HCT116 (cell line): ENCODE measurements around the gene SZT2. TPM values are rescaled to one million over a fixed set of nuclear protein-coding genes. Genes with fewer than 3 reads are reported as not detected.
"Not testable (repeated sequence)": the region's sequence is repeated elsewhere in the genome, so short reads cannot be mapped to it uniquely, and the experiment has no call there.

Experiments
- ATAC-seq: fragments of 200-7000 bp; cut with Tn5 transposase; 2 replicates; pipeline ENCODE4 v1.9.1; 2020; ENCODE audit warnings: mild to moderate bottlenecking, moderate library complexity
- BruUV-seq: library from RNA; stranded (reverse); fragments of 400-500 nt; replicated peaks from 2 replicates; lab custom pipeline; 2021; lab: Mats Ljungman, UMichigan
- CTCF ChIA-PET: fragments of 300-600 bp; sonication (Branson Sonifier 250); formaldehyde crosslinking; loops from one replicate; lab custom pipeline; 2021; ENCODE audit warnings: antibody characterized with exemption; lab: Charles Lee
- POLR2A ChIA-PET: fragments of 300-600, 350-600 bp; sonication (Branson Sonifier 250); formaldehyde crosslinking; loops from one replicate; lab custom pipeline; 2021; ENCODE audit warnings: antibody characterized with exemption; lab: Charles Lee
- RAD21 ChIA-PET, 2 experiments: fragments of 300-600 bp; sonication (Branson Sonifier 250); formaldehyde crosslinking; loops; one replicate each; lab custom pipeline; 2023; ENCODE audit warnings: low total read pairs in 2 of 2; ENCODE audit not compliant: uncharacterized antibody in 2 of 2, unreplicated experiment in 2 of 2, low non-redundant PET in 1 of 2; lab: Charles Lee
- DNase-seq: peaks from one replicate; pipeline ENCODE4 v3.0.0-alpha.2; 2010; ENCODE audit warnings: low read depth, low spot score
- H2AFZ ChIP-seq: fragments of 200-600 bp; shearing (Covaris generic), sonication (generic); 2 replicates; pipeline ENCODE4 v1.6.1; 2017; ENCODE audit warnings: low read depth, mixed run types, mixed read lengths, antibody characterized with exemption, low read length; ENCODE audit not compliant: poor library complexity, severe bottlenecking
- H3K27ac ChIP-seq: 2 replicates; pipeline ENCODE4 v1.5.1; 2012; ENCODE audit warnings: low read depth, low read length
- H3K27me3 ChIP-seq: fragments of 200-600 bp; sonication (generic); 2 replicates; pipeline ENCODE4 v1.6.1; 2016; ENCODE audit warnings: mixed run types, low read length, mixed read lengths; ENCODE audit not compliant: insufficient read depth
- H3K36me3 ChIP-seq, 2 experiments: fragments of 200-500 bp in 1 of 2; fragments of 200-600 bp in 1 of 2; sonication (Bioruptor generic) in 1 of 2; sonication (generic) in 1 of 2; 2 replicates each; pipeline versions ENCODE4 v1.5.1 to v1.6.1; 2014 to 2016; ENCODE audit warnings: low read length in 2 of 2, inconsistent platforms in 1 of 2, mixed read lengths in 1 of 2, mixed run types in 1 of 2; ENCODE audit not compliant: insufficient read depth in 2 of 2, control insufficient read depth in 1 of 2
- H3K4me1 ChIP-seq, 2 experiments: fragments of 200-600 bp in 1 of 2; sonication (generic) in 1 of 2; 2 replicates each; pipeline versions ENCODE4 v1.5.1 to v1.6.1; 2012 to 2017; ENCODE audit warnings: low read length in 2 of 2, inconsistent platforms in 1 of 2, mild to moderate bottlenecking in 1 of 2, mixed read lengths in 1 of 2, mixed run types in 1 of 2, moderate library complexity in 1 of 2; ENCODE audit not compliant: insufficient read depth in 2 of 2, control insufficient read depth in 1 of 2
- H3K4me2 ChIP-seq: fragments of 200-600 bp; sonication (generic); 2 replicates; pipeline ENCODE4 v1.6.1; 2017; ENCODE audit warnings: mixed run types, low read length, mixed read lengths
- H3K4me3 ChIP-seq, 2 experiments: fragments of 200-600 bp in 1 of 2; sonication (generic) in 1 of 2; replicated peaks in 1 of 2; 2 replicates each; pipeline ENCODE4 v1.5.1; 2011 to 2016; ENCODE audit warnings: low read length in 2 of 2, control low read depth in 1 of 2, low read depth in 1 of 2, mild to moderate bottlenecking in 1 of 2, mixed read lengths in 1 of 2, mixed run types in 1 of 2
- H3K79me2 ChIP-seq: fragments of 200-600 bp; sonication (generic); 2 replicates; pipeline ENCODE4 v1.6.1; 2017; ENCODE audit warnings: mild to moderate bottlenecking, mixed run types, low read length, moderate library complexity, mixed read lengths; ENCODE audit not compliant: insufficient read depth
- H3K9ac ChIP-seq: fragments of 200-600 bp; sonication (generic); 2 replicates; pipeline ENCODE4 v1.6.1; 2016; ENCODE audit warnings: low read length, mixed read lengths
- H3K9me2 ChIP-seq: fragments of 200-600 bp; sonication (generic), shearing (Covaris generic); 2 replicates; pipeline ENCODE4 v1.6.1; 2017; ENCODE audit warnings: mixed run types, mild to moderate bottlenecking, moderate library complexity; ENCODE audit not compliant: insufficient read depth
- H3K9me3 ChIP-seq, 2 experiments: fragments of 200-500 bp in 1 of 2; fragments of 200-600 bp in 1 of 2; sonication (Bioruptor generic) in 1 of 2; sonication (generic) in 1 of 2; 2 replicates each; pipeline ENCODE4 v1.6.1; 2014 to 2017; ENCODE audit warnings: low read length in 2 of 2, mixed read lengths in 2 of 2, inconsistent platforms in 1 of 2, low read depth in 1 of 2, mild to moderate bottlenecking in 1 of 2, mixed run types in 1 of 2, moderate library complexity in 1 of 2; ENCODE audit not compliant: control insufficient read depth in 1 of 2, insufficient read depth in 1 of 2
- H4K20me1 ChIP-seq: fragments of 200-600 bp; sonication (generic), shearing (Covaris generic); 2 replicates; pipeline ENCODE4 v1.6.1; 2017; ENCODE audit warnings: mixed run types, mild to moderate bottlenecking, moderate library complexity; ENCODE audit not compliant: insufficient read depth
- CBX3 ChIP-seq: IDR thresholded peaks from 2 replicates; pipeline ENCODE4 v1.6.1; 2012; ENCODE audit warnings: low read depth
- CEBPB ChIP-seq: IDR thresholded peaks from 2 replicates; pipeline ENCODE4 v1.6.1; 2012; ENCODE audit warnings: low read depth
- EGR1 ChIP-seq: IDR thresholded peaks from 2 replicates; pipeline ENCODE4 v1.6.1; 2012; ENCODE audit warnings: low read depth
- ELF1 ChIP-seq: IDR thresholded peaks from 2 replicates; pipeline ENCODE4 v1.6.1; 2012; ENCODE audit warnings: low read depth, borderline replicate concordance
- EZH2phosphoT487 ChIP-seq: fragments of 200-600 bp; IDR thresholded peaks from 2 replicates; pipeline ENCODE4 v1.6.1; 2018; ENCODE audit warnings: antibody characterized with exemption, borderline replicate concordance
- FOSL1 ChIP-seq: IDR thresholded peaks from 2 replicates; pipeline ENCODE4 v1.6.1; 2012; ENCODE audit warnings: low read depth
- JUND ChIP-seq: IDR thresholded peaks from 2 replicates; pipeline ENCODE4 v1.6.1; 2012
- POLR2A ChIP-seq: IDR thresholded peaks from 2 replicates; pipeline ENCODE4 v1.7.0; 2011; ENCODE audit warnings: borderline replicate concordance; ENCODE audit not compliant: insufficient read depth, insufficient read length; ENCODE audit errors: extremely low read depth
- RAD21 ChIP-seq: IDR thresholded peaks from 2 replicates; pipeline ENCODE4 v1.6.1; 2012; ENCODE audit warnings: low read depth, mild to moderate bottlenecking
- SIN3A ChIP-seq: IDR thresholded peaks from 2 replicates; pipeline ENCODE4 v1.6.1; 2012; ENCODE audit warnings: low read depth
- SRF ChIP-seq: IDR thresholded peaks from 2 replicates; pipeline ENCODE4 v1.6.1; 2012; ENCODE audit warnings: low read depth
- TCF7L2 ChIP-seq: IDR thresholded peaks from 2 replicates; pipeline ENCODE4 v1.7.0; 2011; ENCODE audit warnings: borderline replicate concordance, inconsistent platforms; ENCODE audit not compliant: insufficient read depth, insufficient read length; ENCODE audit errors: extremely low read depth
- ZBTB33 ChIP-seq: IDR thresholded peaks from 2 replicates; pipeline ENCODE4 v1.6.1; 2011; ENCODE audit warnings: mild to moderate bottlenecking, low read length, moderate library complexity; ENCODE audit not compliant: insufficient replicate concordance; ENCODE audit errors: extremely low read depth
- ZFX ChIP-seq: fragments of 450-650 bp; IDR thresholded peaks from 2 replicates; pipeline ENCODE4 v1.6.1; 2017
- ZNF274 ChIP-seq: fragments of 200-500 bp; sonication (Bioruptor generic); IDR thresholded peaks from 2 replicates; pipeline ENCODE4 v1.6.1; 2014; ENCODE audit warnings: mild to moderate bottlenecking, low read depth, low read length, inconsistent platforms
- intact Hi-C: fragments of 100-400 bp; cut with micrococcal nuclease; formaldehyde crosslinking; loops from 2 replicates; pipeline ENCODE4 v1.10.0; 2022
- total RNA-seq: library from RNA; stranded (reverse); gene quantifications from one replicate; pipeline ENCODE4 v1.2.1, GENCODE V29; 2021; ENCODE audit not compliant: unreplicated experiment
- TF ChIP-seq, protein P1 (sequence below): IDR thresholded peaks from 2 replicates; pipeline ENCODE4 v1.6.1; 2012

SZT2 gene
- total RNA-seq, 1 experiment from 2014 or later: 43.0 TPM

DNA sequence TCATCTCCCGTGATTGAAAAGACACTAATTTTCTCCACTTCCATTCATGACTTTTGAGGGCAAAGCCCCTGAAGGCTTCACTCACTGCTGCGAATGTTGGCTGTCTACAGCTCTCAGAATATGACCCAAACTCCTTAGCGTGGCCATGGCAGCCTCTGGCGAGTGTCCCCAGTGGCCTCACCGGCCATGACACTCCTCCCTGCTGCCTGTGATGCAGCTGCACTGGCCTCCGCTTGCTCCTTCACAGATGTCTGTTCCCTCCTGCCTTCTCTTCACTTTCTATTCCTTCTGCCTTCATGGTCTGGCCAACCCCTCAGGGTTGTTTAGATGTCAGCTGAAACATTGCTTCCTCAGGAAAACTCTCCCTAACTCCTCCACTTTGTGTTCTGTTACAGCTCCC, 110.2 kb downstream of the SZT2 start (continued):
- TF ChIP-seq ELF1 (no peak), EGR1 (no peak), SRF (no peak), CBX3 (no peak), ZNF274 (no peak), ZFX (no peak), POLR2A (no peak), JUND (no peak)
- TF ChIP-seq, protein P1, sequence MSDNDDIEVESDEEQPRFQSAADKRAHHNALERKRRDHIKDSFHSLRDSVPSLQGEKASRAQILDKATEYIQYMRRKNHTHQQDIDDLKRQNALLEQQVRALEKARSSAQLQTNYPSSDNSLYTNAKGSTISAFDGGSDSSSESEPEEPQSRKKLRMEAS: no peak

- H3K9me3 ChIP-seq, H3K27ac ChIP-seq, POLR2A ChIA-PET, H3K4me3 ChIP-seq, CTCF ChIA-PET, H4K20me1 ChIP-seq, H3K27me3 ChIP-seq, H2AFZ ChIP-seq, H3K9me2 ChIP-seq, H3K36me3 ChIP-seq, intact Hi-C loops, H3K4me2 ChIP-seq, RAD21 ChIA-PET, DNase-seq, ATAC-seq, H3K9ac ChIP-seq, BruUV-seq, H3K79me2 ChIP-seq, H3K4me1 ChIP-seq: not testable (repeated sequence)
These were observed 112.1 kb downstream of the SZT2 start for GRCh38 chr1:43501806-43502205.

- H3K4me2 ChIP-seq: no peak overlapping the region
- no peak overlapping the region for H2AFZ ChIP-seq
- ATAC-seq: no peak
- intact Hi-C loops: no loop called here
- no peaks in the 10 kb centered on the region for H3K79me2 ChIP-seq
- H4K20me1 ChIP-seq: no peaks in the 10 kb centered on the region
- H3K27me3 ChIP-seq: no peaks in the 10 kb centered on the region
- no peaks in the 10 kb centered on the region for H3K9me2 ChIP-seq
- TF ChIP-seq CEBPB (no peak), ZBTB33 (no peak), TCF7L2 (no peak), CBX3 (no peak), EZH2phosphoT487 (no peak), SIN3A (no peak), RAD21 (no peak), FOSL1 (no peak), ZFX (no peak)
- CTCF ChIA-PET: no interaction called here
- no peak for DNase-seq
- RAD21 ChIA-PET: no interaction called here
- no TSS peak for BruUV-seq
- H3K9ac ChIP-seq: no peak overlapping the region
- H3K9me3 ChIP-seq: no peaks in the 10 kb centered on the region
- no peak overlapping the region for H3K4me3 ChIP-seq
- POLR2A ChIA-PET: no interaction called here
- no peak overlapping the region for H3K27ac ChIP-seq
- H3K4me1 ChIP-seq: peaks cover 0 to under 1% of the 10 kb centered on the region in 2 experiments; a peak in 1 of 4 replicates
- H3K36me3 ChIP-seq: no peaks in the 10 kb centered on the region
These were observed 113.8 kb downstream of the SZT2 start for GRCh38 chr1:43503534-43503933.
